GM19468 (cell line): Measurements from ENCODE around the gene BPGM.
A peak's percentile ranks its signal among the peaks of the same experiment; 100 is the strongest.

Source experiments
- ATAC-seq: cut with Tn5 transposase; IDR thresholded peaks from one replicate; pipeline ENCODE4 v1.9.1; 2021; ENCODE audit warnings: mild to moderate bottlenecking, moderate library complexity, moderate number of reproducible peaks; ENCODE audit not compliant: unreplicated experiment; ENCODE audit errors: extremely low read depth

BPGM gene

GRCh38 chr7:134646425-134647305, at the start of gene BPGM:
BPGM (plus strand) TSS chr7:134646853; CDS start chr7:134661508, 14,655 bp downstream.
- ATAC-seq, result peak; percentile 97

- ATAC-seq, result no peak
Measured at GRCh38 chr7:134599371-134599770, 47.3 kb upstream of the BPGM start.

GRCh38 chr7:134601459-134601858, 45.2 kb upstream of the BPGM start:
- ATAC-seq, result no peak

GRCh38 chr7:134602881-134603451, 43.7 kb upstream of the BPGM start:
- no peak for ATAC-seq

GRCh38 chr7:134605978-134606923, 40.4 kb upstream of the BPGM start:
- ATAC-seq, result peak; percentile 46

- ATAC-seq, result no peak
Measured at GRCh38 chr7:134611611-134612151, 35.0 kb upstream of the BPGM start.

- ATAC-seq, result no peak
Measured at GRCh38 chr7:134612197-134612596, 34.5 kb upstream of the BPGM start.

- ATAC-seq, result no peak
Measured at GRCh38 chr7:134613623-134614347, 32.9 kb upstream of the BPGM start.

GRCh38 chr7:134616611-134617010, 30.0 kb upstream of the BPGM start:
- no peak for ATAC-seq

GRCh38 chr7:134618756-134619530, 27.7 kb upstream of the BPGM start:
- no peak for ATAC-seq

- ATAC-seq, result no peak
Measured at GRCh38 chr7:134619627-134620331, 26.9 kb upstream of the BPGM start.

- no peak for ATAC-seq
Measured at GRCh38 chr7:134622303-134622995, 24.2 kb upstream of the BPGM start.

- ATAC-seq, result no peak
Measured at GRCh38 chr7:134623193-134623592, 23.5 kb upstream of the BPGM start.

- no peak for ATAC-seq
Measured at GRCh38 chr7:134625550-134625949, 21.1 kb upstream of the BPGM start.

- ATAC-seq, result no peak
Measured at GRCh38 chr7:134627109-134627774, 19.4 kb upstream of the BPGM start.

- no peak for ATAC-seq
Measured at GRCh38 chr7:134627775-134628153, 18.9 kb upstream of the BPGM start.

GRCh38 chr7:134629445-134629844, 17.2 kb upstream of the BPGM start:
- no peak for ATAC-seq
